OCI-LY7 (cell line): ENCODE data around the gene PSMD1.

Experiments
- EZH2phosphoT487 ChIP-seq: fragments of 200-600 bp; sonication (generic); IDR thresholded peaks from 2 replicates; pipeline ENCODE4 v1.6.1; 2018; ENCODE audit warnings: low read depth, borderline replicate concordance, mild to moderate bottlenecking, mixed run types, antibody characterized with exemption, low read length, moderate library complexity, mixed read lengths
- TF ChIP-seq, protein P1 (sequence below): fragments of 200-600 bp; sonication (generic); conservative IDR thresholded peaks from 2 replicates; pipeline ENCODE4 v1.5.1; 2014; ENCODE audit warnings: mild to moderate bottlenecking, antibody characterized with exemption, low read length, moderate library complexity, mixed read lengths

DNA sequence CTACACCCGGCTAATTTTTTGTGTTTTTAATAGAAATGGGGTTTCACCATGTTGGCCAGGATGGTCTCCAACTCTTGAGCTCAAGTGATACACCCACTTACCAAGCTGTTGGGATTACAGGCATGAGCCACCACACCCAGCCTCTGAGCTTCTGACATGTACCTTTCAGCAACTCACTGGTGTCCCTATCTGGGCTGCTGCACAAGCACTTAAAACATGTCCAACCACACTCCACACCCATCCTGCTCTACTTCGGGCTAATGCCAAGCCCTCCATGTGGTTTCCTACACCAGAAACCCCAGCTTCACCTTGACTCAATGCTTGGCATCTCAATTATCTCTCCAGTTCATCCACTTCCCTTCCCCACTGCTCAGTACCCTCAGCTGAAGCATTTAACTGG is 119.4 kb downstream of the PSMD1 start:
- TF ChIP-seq, protein P1, sequence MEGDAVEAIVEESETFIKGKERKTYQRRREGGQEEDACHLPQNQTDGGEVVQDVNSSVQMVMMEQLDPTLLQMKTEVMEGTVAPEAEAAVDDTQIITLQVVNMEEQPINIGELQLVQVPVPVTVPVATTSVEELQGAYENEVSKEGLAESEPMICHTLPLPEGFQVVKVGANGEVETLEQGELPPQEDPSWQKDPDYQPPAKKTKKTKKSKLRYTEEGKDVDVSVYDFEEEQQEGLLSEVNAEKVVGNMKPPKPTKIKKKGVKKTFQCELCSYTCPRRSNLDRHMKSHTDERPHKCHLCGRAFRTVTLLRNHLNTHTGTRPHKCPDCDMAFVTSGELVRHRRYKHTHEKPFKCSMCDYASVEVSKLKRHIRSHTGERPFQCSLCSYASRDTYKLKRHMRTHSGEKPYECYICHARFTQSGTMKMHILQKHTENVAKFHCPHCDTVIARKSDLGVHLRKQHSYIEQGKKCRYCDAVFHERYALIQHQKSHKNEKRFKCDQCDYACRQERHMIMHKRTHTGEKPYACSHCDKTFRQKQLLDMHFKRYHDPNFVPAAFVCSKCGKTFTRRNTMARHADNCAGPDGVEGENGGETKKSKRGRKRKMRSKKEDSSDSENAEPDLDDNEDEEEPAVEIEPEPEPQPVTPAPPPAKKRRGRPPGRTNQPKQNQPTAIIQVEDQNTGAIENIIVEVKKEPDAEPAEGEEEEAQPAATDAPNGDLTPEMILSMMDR: no peak
- no peak for TF ChIP-seq EZH2phosphoT487
